HEK293 (cell line): Measurements from ENCODE around the gene C6orf136.

ENCODE experiments used
- GLIS1 ChIP-seq: fragments of 450-650 bp; formaldehyde crosslinking; IDR thresholded peaks from 2 replicates; pipeline ENCODE4 v1.5.1; 2016; ENCODE audit warnings: missing biosample characterization, missing genetic modification characterization
- INSM2 ChIP-seq: fragments of 450-650 bp; formaldehyde crosslinking; IDR thresholded peaks from 2 replicates; pipeline ENCODE4 v1.5.1; 2016; ENCODE audit warnings: missing biosample characterization, missing genetic modification characterization
- KLF8 ChIP-seq: fragments of 450-650 bp; formaldehyde crosslinking; IDR thresholded peaks from 2 replicates; pipeline ENCODE4 v1.5.1; 2016; ENCODE audit warnings: missing biosample characterization, missing genetic modification characterization
- SALL2 ChIP-seq: fragments of 450-650 bp; formaldehyde crosslinking; IDR thresholded peaks from 2 replicates; pipeline ENCODE4 v1.5.0; 2017; ENCODE audit warnings: missing biosample characterization, mild to moderate bottlenecking, missing genetic modification characterization, borderline replicate concordance
- TCF7L2 ChIP-seq: IDR thresholded peaks from 2 replicates; pipeline ENCODE4 v1.6.1; 2011; ENCODE audit warnings: low read depth, mild to moderate bottlenecking, inconsistent platforms, low read length, moderate library complexity, borderline replicate concordance
- ZBTB1 ChIP-seq: fragments of 450-650 bp; formaldehyde crosslinking; IDR thresholded peaks from 2 replicates; pipeline ENCODE4 v1.5.1; 2016; ENCODE audit warnings: missing biosample characterization, missing genetic modification characterization
- ZBTB11 ChIP-seq: fragments of 450-650 bp; formaldehyde crosslinking; conservative IDR thresholded peaks from 2 replicates; pipeline ENCODE4 v1.5.1; 2016; ENCODE audit warnings: low read depth, missing biosample characterization, missing genetic modification characterization
- ZNF146 ChIP-seq: fragments of 450-650 bp; formaldehyde crosslinking; IDR thresholded peaks from 2 replicates; pipeline ENCODE4 v1.5.1; 2016; ENCODE audit warnings: missing biosample characterization, missing genetic modification characterization
- ZNF155 ChIP-seq: fragments of 450-650 bp; formaldehyde crosslinking; IDR thresholded peaks from 2 replicates; pipeline ENCODE4 v1.5.1; 2016; ENCODE audit warnings: missing biosample characterization, missing genetic modification characterization
- ZNF18 ChIP-seq: fragments of 450-650 bp; formaldehyde crosslinking; IDR thresholded peaks from 2 replicates; pipeline ENCODE4 v1.5.1; 2016; ENCODE audit warnings: missing biosample characterization, missing genetic modification characterization
- ZNF2 ChIP-seq: fragments of 450-650 bp; formaldehyde crosslinking; IDR thresholded peaks from 2 replicates; pipeline ENCODE4 v1.5.1; 2016; ENCODE audit warnings: missing biosample characterization, missing genetic modification characterization
- ZNF280C ChIP-seq: fragments of 450-650 bp; formaldehyde crosslinking; IDR thresholded peaks from 2 replicates; pipeline ENCODE4 v1.5.1; 2016; ENCODE audit warnings: missing biosample characterization, missing genetic modification characterization
- ZNF324 ChIP-seq: fragments of 450-650 bp; formaldehyde crosslinking; IDR thresholded peaks from 2 replicates; pipeline ENCODE4 v1.5.1; 2016; ENCODE audit warnings: missing biosample characterization, missing genetic modification characterization
- ZNF473 ChIP-seq: fragments of 450-650 bp; formaldehyde crosslinking; IDR thresholded peaks from 2 replicates; pipeline ENCODE4 v1.5.1; 2017; ENCODE audit warnings: missing biosample characterization, missing genetic modification characterization
- ZNF513 ChIP-seq: fragments of 450-650 bp; IDR thresholded peaks from 2 replicates; pipeline ENCODE4 v1.5.1; 2018; ENCODE audit warnings: missing biosample characterization, missing genetic modification characterization
- ZNF514 ChIP-seq: fragments of 450-650 bp; formaldehyde crosslinking; IDR thresholded peaks from 2 replicates; pipeline ENCODE4 v1.5.1; 2016; ENCODE audit warnings: missing biosample characterization, missing genetic modification characterization
- ZNF558 ChIP-seq: fragments of 450-650 bp; formaldehyde crosslinking; IDR thresholded peaks from 2 replicates; pipeline ENCODE4 v1.5.1; 2016; ENCODE audit warnings: missing biosample characterization, missing genetic modification characterization
- ZNF621 ChIP-seq: fragments of 450-650 bp; formaldehyde crosslinking; IDR thresholded peaks from 2 replicates; pipeline ENCODE4 v1.5.1; 2017; ENCODE audit warnings: missing biosample characterization, missing genetic modification characterization
- ZNF747 ChIP-seq: fragments of 450-650 bp; formaldehyde crosslinking; IDR thresholded peaks from 2 replicates; pipeline ENCODE4 v1.5.1; 2016; ENCODE audit warnings: missing biosample characterization, missing genetic modification characterization
- ZNF768 ChIP-seq: fragments of 450-650 bp; formaldehyde crosslinking; IDR thresholded peaks from 2 replicates; pipeline ENCODE4 v1.5.1; 2018; ENCODE audit warnings: missing biosample characterization, mild to moderate bottlenecking, missing genetic modification characterization
- ZNF776 ChIP-seq: fragments of 450-650 bp; formaldehyde crosslinking; IDR thresholded peaks from 2 replicates; pipeline ENCODE4 v1.5.0; 2017; ENCODE audit warnings: missing biosample characterization, missing genetic modification characterization, borderline replicate concordance
- ZNF791 ChIP-seq: fragments of 450-650 bp; formaldehyde crosslinking; IDR thresholded peaks from 2 replicates; pipeline ENCODE4 v1.5.1; 2016; ENCODE audit warnings: missing biosample characterization, missing genetic modification characterization
- TF ChIP-seq, protein P1 (sequence below): fragments of 450-650 bp; formaldehyde crosslinking; IDR thresholded peaks from 2 replicates; pipeline ENCODE4 v1.5.1; 2016; ENCODE audit warnings: missing biosample characterization, missing genetic modification characterization
- TF ChIP-seq, protein P2 (sequence below): fragments of 450-650 bp; formaldehyde crosslinking; IDR thresholded peaks from 2 replicates; pipeline ENCODE4 v1.5.1; 2016; ENCODE audit warnings: missing biosample characterization, missing genetic modification characterization

C6orf136 gene

DNA sequence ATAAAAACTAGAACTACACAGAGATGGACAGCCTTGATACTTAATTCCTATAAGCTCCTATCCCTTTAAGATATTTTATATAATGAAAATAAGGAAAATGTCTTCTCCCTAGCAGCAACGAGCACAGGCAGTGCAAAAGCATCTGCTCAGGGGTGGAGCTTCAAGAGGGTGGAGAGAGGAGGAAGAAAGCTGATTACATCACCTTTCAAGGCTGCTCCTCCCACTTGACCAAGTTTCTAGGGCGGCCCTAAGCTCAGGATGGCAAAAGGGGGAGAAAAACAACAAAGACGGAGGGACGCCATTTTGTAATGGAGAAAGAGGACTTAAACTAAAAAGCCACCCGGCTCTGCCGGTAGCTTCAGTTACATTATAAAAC, 32.1 kb upstream of the C6orf136 start (continued):
- TF ChIP-seq ZNF558 (no peak), ZNF747 (tag by site-specific recombination) (no peak), ZBTB11 (tag by site-specific recombination) (no peak), ZNF514 (tag by site-specific recombination) (no peak), ZNF280C (tag by site-specific recombination) (no peak), TCF7L2 (no peak), ZNF2 (no peak), ZNF513 (tag by site-specific recombination) (peak; percentile 47; the same call in 1 of the 2 replicates), ZNF324 (tag by site-specific recombination) (no peak), ZNF776 (no peak), GLIS1 (tag by site-specific recombination) (no peak), ZBTB1 (no peak), ZNF18 (tag by site-specific recombination) (no peak), ZNF791 (tag by site-specific recombination) (no peak), INSM2 (tag by site-specific recombination) (no peak), ZNF768 (no peak), ZNF146 (no peak), KLF8 (tag by site-specific recombination) (peak; percentile 38; the same call in 1 of the 2 replicates), ZNF473 (tag by site-specific recombination) (no peak), ZNF621 (tag by site-specific recombination) (no peak), SALL2 (tag by site-specific recombination) (no peak), ZNF155 (tag by site-specific recombination) (no peak)
- TF ChIP-seq, protein P1, sequence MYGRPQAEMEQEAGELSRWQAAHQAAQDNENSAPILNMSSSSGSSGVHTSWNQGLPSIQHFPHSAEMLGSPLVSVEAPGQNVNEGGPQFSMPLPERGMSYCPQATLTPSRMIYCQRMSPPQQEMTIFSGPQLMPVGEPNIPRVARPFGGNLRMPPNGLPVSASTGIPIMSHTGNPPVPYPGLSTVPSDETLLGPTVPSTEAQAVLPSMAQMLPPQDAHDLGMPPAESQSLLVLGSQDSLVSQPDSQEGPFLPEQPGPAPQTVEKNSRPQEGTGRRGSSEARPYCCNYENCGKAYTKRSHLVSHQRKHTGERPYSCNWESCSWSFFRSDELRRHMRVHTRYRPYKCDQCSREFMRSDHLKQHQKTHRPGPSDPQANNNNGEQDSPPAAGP = no peak
- TF ChIP-seq, protein P2, sequence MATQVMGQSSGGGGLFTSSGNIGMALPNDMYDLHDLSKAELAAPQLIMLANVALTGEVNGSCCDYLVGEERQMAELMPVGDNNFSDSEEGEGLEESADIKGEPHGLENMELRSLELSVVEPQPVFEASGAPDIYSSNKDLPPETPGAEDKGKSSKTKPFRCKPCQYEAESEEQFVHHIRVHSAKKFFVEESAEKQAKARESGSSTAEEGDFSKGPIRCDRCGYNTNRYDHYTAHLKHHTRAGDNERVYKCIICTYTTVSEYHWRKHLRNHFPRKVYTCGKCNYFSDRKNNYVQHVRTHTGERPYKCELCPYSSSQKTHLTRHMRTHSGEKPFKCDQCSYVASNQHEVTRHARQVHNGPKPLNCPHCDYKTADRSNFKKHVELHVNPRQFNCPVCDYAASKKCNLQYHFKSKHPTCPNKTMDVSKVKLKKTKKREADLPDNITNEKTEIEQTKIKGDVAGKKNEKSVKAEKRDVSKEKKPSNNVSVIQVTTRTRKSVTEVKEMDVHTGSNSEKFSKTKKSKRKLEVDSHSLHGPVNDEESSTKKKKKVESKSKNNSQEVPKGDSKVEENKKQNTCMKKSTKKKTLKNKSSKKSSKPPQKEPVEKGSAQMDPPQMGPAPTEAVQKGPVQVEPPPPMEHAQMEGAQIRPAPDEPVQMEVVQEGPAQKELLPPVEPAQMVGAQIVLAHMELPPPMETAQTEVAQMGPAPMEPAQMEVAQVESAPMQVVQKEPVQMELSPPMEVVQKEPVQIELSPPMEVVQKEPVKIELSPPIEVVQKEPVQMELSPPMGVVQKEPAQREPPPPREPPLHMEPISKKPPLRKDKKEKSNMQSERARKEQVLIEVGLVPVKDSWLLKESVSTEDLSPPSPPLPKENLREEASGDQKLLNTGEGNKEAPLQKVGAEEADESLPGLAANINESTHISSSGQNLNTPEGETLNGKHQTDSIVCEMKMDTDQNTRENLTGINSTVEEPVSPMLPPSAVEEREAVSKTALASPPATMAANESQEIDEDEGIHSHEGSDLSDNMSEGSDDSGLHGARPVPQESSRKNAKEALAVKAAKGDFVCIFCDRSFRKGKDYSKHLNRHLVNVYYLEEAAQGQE (tag by site-specific recombination) = no peak
